Central memory CD8-positive, alpha-beta T cell (primary cell): Measurements from ENCODE around the gene NR1H2.

Experiments used
- ATAC-seq: fragments of 150-1000 bp; cut with Tn5 transposase; replicated peaks from 2 replicates; pipeline ENCODE4 v1.10.0; 2022; ENCODE audit warnings: mild to moderate bottlenecking, moderate FRiP score, moderate number of reproducible peaks; ENCODE audit not compliant: poor library complexity, severe bottlenecking; ENCODE audit errors: extremely low read depth
- DNase-seq, 2 donors: peaks; one replicate each; pipeline ENCODE4 v3.0.0; 2021; ENCODE audit warnings: low spot score in 2 of 2
- H3K27ac Mint-ChIP-seq: one replicate; pipeline ENCODE4 v1.8.0; 2022; ENCODE audit warnings: low read depth, mild to moderate bottlenecking, moderate library complexity, mixed read lengths
- H3K27me3 Mint-ChIP-seq: one replicate; pipeline ENCODE4 v1.8.0; 2022; ENCODE audit warnings: mixed read lengths
- H3K36me3 Mint-ChIP-seq: one replicate; pipeline ENCODE4 v1.8.0; 2022; ENCODE audit warnings: mild to moderate bottlenecking, moderate library complexity, mixed read lengths; ENCODE audit not compliant: insufficient read depth
- H3K4me1 Mint-ChIP-seq: one replicate; pipeline ENCODE4 v1.8.0; 2022; ENCODE audit warnings: mixed read lengths
- H3K4me3 Mint-ChIP-seq: one replicate; pipeline ENCODE4 v1.8.0; 2022; ENCODE audit warnings: mild to moderate bottlenecking, moderate library complexity, mixed read lengths
- H3K9me3 Mint-ChIP-seq: one replicate; pipeline ENCODE4 v1.8.0; 2022; ENCODE audit warnings: mixed read lengths

Gene NR1H2

DNA sequence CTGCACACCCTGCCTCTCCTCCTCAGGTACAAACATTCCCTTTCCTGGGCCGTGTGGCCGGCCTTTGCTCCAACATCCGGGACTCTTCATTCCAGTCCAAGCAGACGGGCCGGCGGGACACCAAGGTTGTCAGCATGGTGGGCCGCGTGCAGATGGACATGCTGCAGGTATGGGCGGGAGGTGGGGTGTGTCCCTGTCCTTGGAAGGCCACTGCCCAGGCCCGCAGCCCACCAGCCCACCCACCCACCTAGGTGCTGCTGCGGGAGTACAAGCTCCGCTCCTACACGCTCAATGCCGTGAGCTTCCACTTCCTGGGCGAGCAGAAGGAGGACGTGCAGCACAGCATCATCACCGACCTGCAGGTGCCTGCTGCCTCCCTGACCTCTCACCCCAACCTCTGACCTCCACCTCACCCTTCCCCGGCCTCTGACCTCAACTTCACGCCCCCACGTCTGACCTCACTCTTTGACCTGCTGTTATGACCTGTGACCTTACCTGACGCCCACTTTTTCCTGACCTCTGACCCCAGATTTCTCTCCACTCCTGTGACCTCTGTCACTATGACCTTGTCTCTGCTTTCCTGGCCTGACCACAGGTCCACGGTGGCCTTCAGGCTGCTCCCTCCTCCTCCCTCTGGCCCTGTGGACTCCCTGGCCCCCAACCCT lies 30.0 kb downstream of the NR1H2 start:
- no peak for DNase-seq
- Mint-ChIP-seq H3K27me3 (no peaks in the 10 kb centered on the region), H3K9me3 (no peaks in the 10 kb centered on the region), H3K27ac (no peak overlapping the region), H3K4me3 (no peak overlapping the region), H3K4me1 (no peaks in the 10 kb centered on the region), H3K36me3 (peaks cover 8% of the 10 kb centered on the region)
- ATAC-seq, result no peak

DNA sequence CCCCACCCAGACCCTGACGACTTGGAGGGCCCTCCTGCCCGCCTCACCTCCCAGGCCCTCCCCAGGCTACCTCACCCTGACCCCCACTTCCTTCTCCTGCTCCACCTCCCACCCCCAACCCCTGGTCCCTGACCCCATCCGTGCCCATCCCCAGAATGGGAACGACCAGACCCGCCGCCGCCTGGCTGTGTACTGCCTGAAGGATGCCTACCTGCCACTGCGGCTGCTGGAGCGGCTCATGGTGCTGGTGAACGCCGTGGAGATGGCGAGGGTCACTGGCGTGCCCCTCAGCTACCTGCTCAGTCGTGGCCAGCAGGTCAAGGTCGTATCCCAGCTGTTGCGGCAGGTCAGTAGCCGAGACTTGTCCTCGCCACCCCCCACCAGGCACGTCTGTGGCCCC lies 30.6 kb downstream of the NR1H2 start:
- Mint-ChIP-seq H3K36me3 (peaks cover 9% of the 10 kb centered on the region), H3K27ac (no peak overlapping the region), H3K27me3 (no peaks in the 10 kb centered on the region), H3K4me3 (no peak overlapping the region), H3K4me1 (no peaks in the 10 kb centered on the region), H3K9me3 (no peaks in the 10 kb centered on the region)
- DNase-seq, result no peak
- ATAC-seq, result no peak

DNA sequence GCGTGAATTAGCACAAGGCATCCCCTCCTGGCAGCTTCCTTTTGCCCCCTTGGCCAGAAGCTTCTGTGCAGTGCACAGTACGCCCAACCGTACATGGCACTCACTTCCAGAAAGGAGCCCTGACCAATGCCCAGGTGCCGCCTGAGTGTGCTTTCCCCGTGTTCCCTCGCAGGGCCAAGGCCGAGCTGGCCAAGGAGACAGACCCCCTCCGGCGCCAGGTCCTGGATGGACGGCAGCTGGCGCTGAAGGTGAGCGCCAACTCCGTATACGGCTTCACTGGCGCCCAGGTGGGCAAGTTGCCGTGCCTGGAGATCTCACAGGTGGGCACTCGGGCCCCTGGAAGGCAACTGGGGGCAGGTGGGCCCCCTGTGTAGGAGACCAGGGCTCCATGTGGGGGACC lies 33.1 kb downstream of the NR1H2 start:
- Mint-ChIP-seq H3K4me1 (no peaks in the 10 kb centered on the region), H3K36me3 (peaks cover 5% of the 10 kb centered on the region), H3K4me3 (no peak overlapping the region), H3K27ac (no peak overlapping the region), H3K9me3 (no peaks in the 10 kb centered on the region), H3K27me3 (no peaks in the 10 kb centered on the region)
- DNase-seq, result no peak
- no peak for ATAC-seq

DNA sequence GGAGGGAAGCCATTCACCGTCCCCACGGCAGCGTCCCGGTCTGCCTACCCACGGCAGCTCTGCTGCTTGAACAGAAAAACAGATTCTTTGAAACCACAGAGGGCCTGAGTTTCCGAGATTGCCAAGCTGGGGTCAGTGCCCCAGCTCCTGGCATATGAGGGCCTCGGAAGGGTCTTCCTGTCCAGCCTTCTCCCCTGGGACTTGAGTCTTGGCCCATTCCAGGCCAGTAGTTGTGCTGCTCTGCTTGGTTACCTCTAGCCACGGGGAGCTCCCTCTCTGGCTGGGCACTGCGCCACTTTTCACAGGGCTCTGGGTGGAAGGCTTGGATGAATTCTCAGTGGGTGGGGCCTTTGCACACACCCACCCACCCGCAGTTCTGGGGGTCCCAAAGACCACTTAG lies 33.9 kb downstream of the NR1H2 start:
- Mint-ChIP-seq H3K9me3 (no peaks in the 10 kb centered on the region), H3K4me1 (no peaks in the 10 kb centered on the region), H3K4me3 (no peak overlapping the region), H3K27ac (no peak overlapping the region), H3K36me3 (peaks cover 5% of the 10 kb centered on the region), H3K27me3 (no peaks in the 10 kb centered on the region)
- ATAC-seq (no peak), DNase-seq (no peak)

DNA sequence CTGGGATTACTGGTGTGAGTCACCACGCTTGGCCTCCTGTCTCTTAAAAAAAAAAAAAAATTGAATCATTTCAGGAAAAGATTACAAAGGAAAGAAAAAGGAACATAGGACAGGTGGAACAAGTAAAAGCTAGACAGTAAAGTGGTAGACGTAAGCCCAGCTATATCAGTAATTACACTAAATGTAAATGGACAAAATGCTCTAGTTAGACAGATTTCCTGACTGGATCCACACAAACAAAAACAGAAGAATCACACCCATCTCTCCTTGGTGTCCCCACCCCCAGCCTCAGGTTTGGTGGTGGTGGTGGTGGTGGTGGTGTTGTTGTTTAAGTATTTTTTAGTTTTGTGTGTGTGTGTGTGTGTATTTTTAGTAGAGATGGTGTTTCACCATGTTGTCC lies 36.2 kb downstream of the NR1H2 start:
- Mint-ChIP-seq H3K36me3 (peaks cover 2% of the 10 kb centered on the region), H3K4me1 (no peaks in the 10 kb centered on the region), H3K27ac (no peak overlapping the region), H3K27me3 (no peaks in the 10 kb centered on the region), H3K9me3 (no peaks in the 10 kb centered on the region), H3K4me3 (no peak overlapping the region)
- ATAC-seq (no peak), DNase-seq (no peak)

DNA sequence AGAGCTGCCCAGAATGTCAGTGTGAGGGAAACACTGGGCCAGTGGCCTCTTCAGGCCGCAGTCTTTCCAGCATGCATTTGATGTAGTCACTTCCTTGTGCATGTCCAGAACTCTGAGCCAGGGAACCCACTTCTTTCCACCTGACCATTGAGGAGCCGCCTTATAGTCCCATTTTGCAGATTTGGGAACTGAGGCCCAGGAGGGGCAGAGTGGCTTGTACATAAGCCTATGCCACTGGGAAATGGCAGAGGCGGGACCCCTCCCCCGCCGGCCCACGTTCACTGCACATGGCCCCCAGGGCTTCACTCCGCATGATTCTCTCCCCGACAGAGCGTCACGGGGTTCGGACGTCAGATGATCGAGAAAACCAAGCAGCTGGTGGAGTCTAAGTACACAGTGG lies 36.8 kb downstream of the NR1H2 start:
- no peaks in the 10 kb centered on the region for H3K9me3 Mint-ChIP-seq
- peaks cover 2% of the 10 kb centered on the region for H3K36me3 Mint-ChIP-seq
- no peaks in the 10 kb centered on the region for H3K27me3 Mint-ChIP-seq
- no peak for ATAC-seq
- no peak overlapping the region for H3K27ac Mint-ChIP-seq
- H3K4me3 Mint-ChIP-seq, result no peak overlapping the region
- no peaks in the 10 kb centered on the region for H3K4me1 Mint-ChIP-seq
- no peak for DNase-seq

DNA sequence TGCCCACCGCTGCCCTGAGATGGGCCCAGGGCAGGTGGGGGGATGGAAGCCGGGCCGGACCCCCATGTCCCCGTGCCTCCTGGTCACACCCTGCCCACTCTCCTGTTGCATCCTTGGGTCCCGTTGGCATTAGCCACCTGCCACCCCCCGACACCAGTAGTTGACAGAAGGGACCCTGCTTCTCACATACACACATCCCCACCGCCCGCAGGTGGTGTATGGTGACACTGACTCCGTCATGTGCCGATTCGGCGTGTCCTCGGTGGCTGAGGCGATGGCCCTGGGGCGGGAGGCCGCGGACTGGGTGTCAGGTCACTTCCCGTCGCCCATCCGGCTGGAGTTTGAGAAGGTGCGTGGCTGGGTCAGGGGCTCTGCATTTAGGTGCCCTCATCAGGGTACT lies 37.3 kb downstream of the NR1H2 start:
- Mint-ChIP-seq H3K4me3 (no peak overlapping the region), H3K36me3 (peaks cover 2% of the 10 kb centered on the region)

DNA sequence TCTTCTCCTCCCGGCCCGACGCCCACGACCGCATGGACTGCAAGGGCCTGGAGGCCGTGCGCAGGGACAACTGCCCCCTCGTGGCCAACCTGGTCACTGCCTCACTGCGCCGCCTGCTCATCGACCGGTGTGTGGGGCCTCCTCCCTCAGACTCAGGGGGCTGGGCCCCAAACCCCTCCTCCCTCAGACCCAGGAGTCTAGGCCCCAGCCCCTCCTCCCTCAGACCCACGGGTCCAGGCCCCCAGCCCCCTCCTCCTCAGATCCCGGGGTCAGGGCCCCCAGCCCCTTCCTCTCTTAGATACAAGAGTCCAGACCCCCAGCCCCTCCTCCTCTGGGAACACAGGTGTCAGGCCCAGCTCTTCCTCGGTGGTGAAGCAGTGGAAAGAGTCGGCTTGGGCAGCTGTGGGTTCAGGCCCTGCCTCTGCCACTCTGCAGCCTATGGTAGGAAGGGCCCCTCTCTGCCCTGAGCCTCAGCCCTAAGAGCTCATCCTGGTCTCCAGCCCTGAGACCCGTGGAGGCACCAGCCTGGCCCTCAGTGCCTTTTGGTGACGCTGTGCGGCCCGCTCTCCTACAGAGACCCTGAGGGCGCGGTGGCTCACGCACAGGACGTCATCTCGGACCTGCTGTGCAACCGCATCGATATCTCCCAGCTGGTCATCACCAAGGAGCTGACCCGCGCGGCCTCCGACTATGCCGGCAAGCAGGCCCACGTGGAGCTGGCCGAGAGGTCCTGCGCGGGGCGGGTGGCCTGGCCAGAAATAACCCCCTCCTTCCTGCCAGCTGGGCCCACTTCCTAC lies 38.8 kb downstream of the NR1H2 start:
- H3K4me3 Mint-ChIP-seq, result no peak overlapping the region
- peaks cover 16% of the 10 kb centered on the region for H3K27me3 Mint-ChIP-seq
- no peaks in the 10 kb centered on the region for H3K9me3 Mint-ChIP-seq
- peaks cover 2% of the 10 kb centered on the region for H3K36me3 Mint-ChIP-seq
- DNase-seq, result peak; percentile 56 to 71
- peaks cover 10% of the 10 kb centered on the region for H3K4me1 Mint-ChIP-seq
- ATAC-seq, result peak; percentile 61
- H3K27ac Mint-ChIP-seq, result no peak overlapping the region

More for the DNA sequence above, 37.3 kb downstream of the NR1H2 start:
- DNase-seq (no peak), ATAC-seq (no peak)
- Mint-ChIP-seq H3K27me3 (peaks cover under 1% of the 10 kb centered on the region), H3K4me1 (no peaks in the 10 kb centered on the region), H3K27ac (no peak overlapping the region), H3K9me3 (no peaks in the 10 kb centered on the region)

DNA sequence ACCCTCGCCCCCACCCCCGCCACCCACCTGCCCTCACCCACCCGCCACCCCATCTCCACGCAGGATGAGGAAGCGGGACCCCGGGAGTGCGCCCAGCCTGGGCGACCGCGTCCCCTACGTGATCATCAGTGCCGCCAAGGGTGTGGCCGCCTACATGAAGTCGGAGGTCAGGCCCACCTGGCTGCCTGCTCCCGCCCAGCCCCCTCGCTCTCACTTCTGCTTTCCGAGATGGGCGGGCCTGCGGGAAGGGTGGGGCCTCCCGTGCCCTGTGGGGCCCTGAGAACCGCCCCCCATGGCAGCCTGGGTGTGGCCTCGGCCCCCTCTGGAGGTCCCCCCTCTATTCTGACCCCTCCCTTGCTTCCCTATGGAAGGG lies 39.4 kb downstream of the NR1H2 start:
- Mint-ChIP-seq H3K4me3 (no peak overlapping the region), H3K27ac (no peak overlapping the region), H3K36me3 (peaks cover 2% of the 10 kb centered on the region), H3K9me3 (no peaks in the 10 kb centered on the region), H3K4me1 (peaks cover 13% of the 10 kb centered on the region), H3K27me3 (peaks cover 22% of the 10 kb centered on the region)
- ATAC-seq (peak; percentile 53), DNase-seq (peak in 1 of 2 donors; percentile 22)

DNA sequence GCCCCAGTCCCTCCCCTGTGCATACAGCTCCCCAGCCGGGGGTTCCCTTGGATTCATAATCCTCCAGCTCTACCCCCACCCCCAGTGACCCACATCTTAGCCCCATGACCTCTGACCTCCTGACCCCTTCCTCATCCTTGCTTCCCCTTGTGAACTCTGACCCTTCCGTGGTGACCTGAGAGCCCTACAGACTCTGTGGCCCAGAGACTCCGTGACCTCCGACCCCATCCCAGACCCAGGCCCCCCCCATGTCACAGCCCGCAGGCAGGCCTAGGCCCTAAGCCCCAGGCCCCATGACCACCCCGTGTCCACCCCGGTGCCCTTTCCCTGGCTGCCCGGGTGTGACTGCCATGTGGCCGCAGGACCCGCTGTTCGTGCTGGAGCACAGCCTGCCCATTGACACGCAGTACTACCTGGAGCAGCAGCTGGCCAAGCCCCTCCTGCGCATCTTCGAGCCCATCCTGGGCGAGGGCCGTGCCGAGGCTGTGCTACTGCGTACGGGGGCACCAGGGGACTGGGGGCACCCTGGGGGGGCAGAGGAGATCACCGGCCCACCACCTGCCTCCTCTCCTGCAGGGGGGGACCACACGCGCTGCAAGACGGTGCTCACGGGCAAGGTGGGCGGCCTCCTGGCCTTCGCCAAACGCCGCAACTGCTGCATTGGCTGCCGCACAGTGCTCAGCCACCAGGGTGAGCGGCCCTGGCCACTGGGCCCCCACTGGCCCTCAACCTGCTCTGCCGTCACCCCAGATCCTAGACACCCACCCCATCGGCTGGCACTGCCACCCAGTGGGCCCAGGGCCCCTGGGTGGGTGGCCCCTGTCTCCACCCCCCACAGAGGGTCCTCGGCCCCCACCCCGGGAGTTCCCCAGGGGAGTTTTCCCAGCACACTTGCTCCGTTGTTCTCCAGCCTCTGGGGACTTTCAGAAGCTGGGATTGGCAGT lies 40.0 kb downstream of the NR1H2 start:
- H3K36me3 Mint-ChIP-seq, result peaks cover under 1% of the 10 kb centered on the region
- ATAC-seq, result no peak
- no peak overlapping the region for H3K27ac Mint-ChIP-seq

DNA sequence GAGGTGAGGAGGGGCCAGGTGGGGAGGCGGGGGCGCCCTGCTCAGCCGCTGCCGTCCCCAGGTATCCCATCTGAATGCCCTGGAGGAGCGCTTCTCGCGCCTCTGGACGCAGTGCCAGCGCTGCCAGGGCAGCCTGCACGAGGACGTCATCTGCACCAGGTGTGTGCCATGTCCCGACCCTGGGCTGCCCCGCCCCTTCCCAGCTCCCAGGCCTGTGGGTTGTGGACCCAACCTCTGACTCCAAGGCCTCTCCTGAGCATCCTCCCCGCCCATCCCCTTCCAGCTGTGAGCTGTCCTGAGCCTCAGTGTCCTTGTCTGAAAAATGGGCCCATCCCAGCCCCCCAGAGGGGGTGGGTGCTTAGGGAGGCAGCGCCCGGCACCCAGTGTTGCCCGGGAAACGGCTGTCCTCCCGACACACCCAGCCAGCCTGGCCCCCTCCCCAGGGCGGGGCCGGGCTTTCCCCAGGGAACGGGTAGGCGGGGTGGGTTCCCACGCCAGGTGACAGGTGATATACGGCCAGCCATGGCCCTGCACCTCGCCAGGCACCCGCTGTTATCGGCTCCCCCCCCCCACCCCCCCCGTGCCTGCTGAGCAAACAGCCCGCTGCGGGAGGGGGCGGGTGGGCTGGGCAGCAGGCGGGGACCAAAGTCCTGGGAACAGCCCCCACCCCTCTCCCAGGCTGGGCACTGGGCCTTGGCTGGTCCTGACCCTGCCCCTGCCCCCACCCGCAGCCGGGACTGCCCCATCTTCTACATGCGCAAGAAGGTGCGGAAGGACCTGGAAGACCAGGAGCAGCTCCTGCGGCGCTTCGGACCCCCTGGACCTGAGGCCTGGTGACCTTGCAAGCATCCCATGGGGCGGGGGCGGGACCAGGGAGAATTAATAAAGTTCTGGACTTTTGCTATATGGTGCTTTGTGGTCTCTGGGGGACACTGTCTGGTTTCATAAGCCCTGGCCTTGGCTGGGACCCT lies 41.1 kb downstream of the NR1H2 start:
- no peaks in the 10 kb centered on the region for H3K36me3 Mint-ChIP-seq
- H3K27me3 Mint-ChIP-seq, result peaks cover 37% of the 10 kb centered on the region
- DNase-seq (no peak), ATAC-seq (no peak)
- peaks cover 13% of the 10 kb centered on the region for H3K4me1 Mint-ChIP-seq
- H3K4me3 Mint-ChIP-seq, result no peak overlapping the region
- no peaks in the 10 kb centered on the region for H3K9me3 Mint-ChIP-seq
- no peak overlapping the region for H3K27ac Mint-ChIP-seq

More for the DNA sequence above, 40.0 kb downstream of the NR1H2 start:
- Mint-ChIP-seq H3K4me1 (peaks cover 13% of the 10 kb centered on the region), H3K9me3 (no peaks in the 10 kb centered on the region), H3K27me3 (peaks cover 28% of the 10 kb centered on the region), H3K4me3 (no peak overlapping the region)
- no peak for DNase-seq
